ENCODE results near the gene SPATA9. TPM values are rescaled to one million over a fixed set of nuclear protein-coding genes. Genes with fewer than 3 reads are reported as not detected.

The SPATA9 gene
- total RNA-seq, 2 donors from 2014 or later, result 0.31 to 0.49 TPM

DNA sequence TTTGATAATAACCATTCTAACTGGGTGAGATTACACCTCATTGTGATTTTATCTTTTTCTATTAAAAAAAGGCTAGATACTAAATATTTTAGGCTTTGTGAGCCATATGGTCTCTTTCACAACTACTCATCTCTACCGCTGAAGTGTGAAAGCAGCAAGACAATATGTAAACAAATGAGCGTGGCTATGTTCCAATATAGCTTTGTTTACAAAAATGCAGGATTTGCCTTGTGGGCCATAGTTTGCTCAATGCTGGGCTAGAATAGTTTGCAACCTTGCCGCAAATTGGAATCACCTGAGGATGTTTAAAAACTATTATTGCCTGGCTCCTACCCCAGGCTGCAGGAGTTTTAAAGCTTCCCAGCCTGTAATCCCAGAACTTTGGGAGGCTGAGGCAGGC lies 73.1 kb downstream of the SPATA9 start:
- intact Hi-C loops (cut with DNase I, micrococcal nuclease), result no loop called here
- DNase-seq (no peak), ATAC-seq (no peak)

Other genes with a start within 250 kb of the SPATA9 start
- gene SKIC3, start 128.0 kb downstream of the SPATA9 start, total RNA-seq, result 10 to 100 TPM; 50.3 to 57.2 TPM
- gene ARSK, start 127.9 kb downstream of the SPATA9 start, total RNA-seq, result 1 to 10 TPM; 2.0 to 2.2 TPM
- under 1 TPM; 0.37 to 0.45 TPM for gene GPR150, start 62.9 kb downstream of the SPATA9 start, total RNA-seq
- gene RFESD, start 36.2 kb downstream of the SPATA9 start, total RNA-seq, result under 1 TPM; 0.55 to 0.84 TPM
- gene RHOBTB3, start 48.3 kb upstream of the SPATA9 start, total RNA-seq, result 10 to 100 TPM; 49.8 to 54.0 TPM
- 10 to 100 TPM; 82.4 to 91.9 TPM for gene GLRX, start 139.7 kb upstream of the SPATA9 start, total RNA-seq

Measured in left colon (tissue), 2 donors.